DND-41 (cell line): ENCODE measurements around the gene PDPK1.

Source experiments
- ATAC-seq: fragments of 200-7000 bp; cut with Tn5 transposase; 3 replicates; pipeline ENCODE4 v1.9.1; 2021; ENCODE audit warnings: low read depth; ENCODE audit not compliant: insufficient read depth
- DNase-seq: peaks from one replicate; pipeline ENCODE4 v3.0.0-alpha.2; 2020
- H2AFZ ChIP-seq: 2 replicates; pipeline ENCODE4 v1.6.0; 2012; ENCODE audit warnings: low read depth, low read length
- H3K27ac ChIP-seq: 2 replicates; pipeline ENCODE4 v1.5.1; 2012; ENCODE audit warnings: low read length, inconsistent platforms
- H3K27me3 ChIP-seq: fragments of 200-600 bp; sonication (generic); 2 replicates; pipeline ENCODE4 v1.6.0; 2012; ENCODE audit warnings: low read length, mild to moderate bottlenecking, inconsistent platforms; ENCODE audit not compliant: insufficient read depth, poor library complexity
- H3K36me3 ChIP-seq: 2 replicates; pipeline ENCODE4 v1.5.1; 2012; ENCODE audit warnings: low read length, inconsistent platforms; ENCODE audit not compliant: insufficient read depth
- H3K4me1 ChIP-seq: 2 replicates; pipeline ENCODE4 v1.5.1; 2012; ENCODE audit warnings: mild to moderate bottlenecking, low read length; ENCODE audit not compliant: insufficient read depth
- H3K4me2 ChIP-seq: 2 replicates; pipeline ENCODE4 v1.6.0; 2012; ENCODE audit warnings: mild to moderate bottlenecking, moderate library complexity, low read length, inconsistent platforms; ENCODE audit not compliant: insufficient read depth
- H3K4me3 ChIP-seq, 2 experiments: fragments of 200-600 bp in 1 of 2; shearing (Covaris generic) in 1 of 2; 2 replicates each; pipeline ENCODE4 v1.5.1; 2012 to 2016; ENCODE audit warnings: inconsistent platforms in 2 of 2, low read length in 2 of 2, mild to moderate bottlenecking in 2 of 2, low read depth in 1 of 2, moderate library complexity in 1 of 2
- H3K79me2 ChIP-seq: 2 replicates; pipeline ENCODE4 v1.6.0; 2012; ENCODE audit warnings: low read length, inconsistent platforms; ENCODE audit not compliant: insufficient read depth
- H3K9ac ChIP-seq: 2 replicates; pipeline ENCODE4 v1.6.0; 2012; ENCODE audit warnings: low read depth, mild to moderate bottlenecking, inconsistent platforms, low read length, moderate library complexity
- H3K9me3 ChIP-seq: 2 replicates; pipeline ENCODE4 v1.5.1; 2012; ENCODE audit warnings: low read length, moderate library complexity, mild to moderate bottlenecking, inconsistent platforms; ENCODE audit not compliant: insufficient read depth, severe bottlenecking
- H4K20me1 ChIP-seq: 2 replicates; pipeline ENCODE4 v1.6.0; 2012; ENCODE audit warnings: low read length; ENCODE audit not compliant: insufficient read depth
- CTCF ChIP-seq: IDR thresholded peaks from 2 replicates; pipeline ENCODE4 v1.5.1; 2012; ENCODE audit warnings: borderline replicate concordance, low read length, moderate library complexity, mild to moderate bottlenecking; ENCODE audit not compliant: poor library complexity, severe bottlenecking; ENCODE audit errors: extremely low read depth
- EZH2 ChIP-seq: IDR thresholded peaks from 3 replicates; pipeline ENCODE4 v1.6.1; 2012; ENCODE audit warnings: borderline replicate concordance, low read depth, mild to moderate bottlenecking, moderate library complexity, low read length, inconsistent platforms; ENCODE audit not compliant: severe bottlenecking

Gene PDPK1

GRCh38 chr16:2492292-2492691 is 45.5 kb upstream of the PDPK1 start:
- no peaks in the 10 kb centered on the region for H3K27me3 ChIP-seq
- no peak overlapping the region for H2AFZ ChIP-seq
- no peak overlapping the region for H3K4me3 ChIP-seq
- H3K36me3 ChIP-seq = peaks cover 25% of the 10 kb centered on the region
- no peaks in the 10 kb centered on the region for H3K9me3 ChIP-seq
- H3K9ac ChIP-seq = no peak overlapping the region
- no peak overlapping the region for H3K4me2 ChIP-seq
- ATAC-seq (no peak), DNase-seq (no peak)
- H4K20me1 ChIP-seq = peaks cover 26% of the 10 kb centered on the region
- TF ChIP-seq EZH2 (no peak), CTCF (no peak)
- no peak overlapping the region for H3K27ac ChIP-seq
- H3K4me1 ChIP-seq = no peaks in the 10 kb centered on the region
- H3K79me2 ChIP-seq = peaks cover 33% of the 10 kb centered on the region

DNA sequence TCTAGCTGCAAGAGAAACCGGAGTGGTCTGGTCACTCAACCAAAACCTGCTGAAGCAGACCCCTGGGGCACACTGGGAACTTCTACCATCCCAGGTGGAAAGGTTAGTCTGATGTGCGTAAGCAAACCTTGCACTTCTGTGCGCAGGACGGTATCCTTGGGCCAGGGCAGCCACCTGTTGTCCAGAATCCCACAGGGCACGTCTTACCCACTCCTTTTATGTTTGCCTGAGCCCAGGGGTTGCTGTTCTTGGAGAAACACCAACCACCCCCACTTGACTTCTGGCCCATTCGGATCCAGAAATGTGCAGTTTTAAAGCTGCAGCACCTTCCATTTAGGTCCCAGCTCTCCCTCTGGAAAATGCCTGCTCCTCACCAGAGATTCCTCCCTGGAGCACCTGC is 44.2 kb upstream of the PDPK1 start:
- Histone ChIP-seq H3K36me3 (peaks cover 38% of the 10 kb centered on the region), H3K4me1 (no peaks in the 10 kb centered on the region), H3K4me3 (no peak overlapping the region), H3K9ac (no peak overlapping the region), H4K20me1 (peaks cover 21% of the 10 kb centered on the region), H3K27ac (no peak overlapping the region), H2AFZ (no peak overlapping the region), H3K79me2 (peaks cover 23% of the 10 kb centered on the region; the same call in 1 of the 2 replicates), H3K9me3 (no peaks in the 10 kb centered on the region), H3K27me3 (no peaks in the 10 kb centered on the region), H3K4me2 (no peak overlapping the region)
- TF ChIP-seq CTCF (no peak), EZH2 (no peak)
- no peak for DNase-seq
- ATAC-seq = no peak

DNA sequence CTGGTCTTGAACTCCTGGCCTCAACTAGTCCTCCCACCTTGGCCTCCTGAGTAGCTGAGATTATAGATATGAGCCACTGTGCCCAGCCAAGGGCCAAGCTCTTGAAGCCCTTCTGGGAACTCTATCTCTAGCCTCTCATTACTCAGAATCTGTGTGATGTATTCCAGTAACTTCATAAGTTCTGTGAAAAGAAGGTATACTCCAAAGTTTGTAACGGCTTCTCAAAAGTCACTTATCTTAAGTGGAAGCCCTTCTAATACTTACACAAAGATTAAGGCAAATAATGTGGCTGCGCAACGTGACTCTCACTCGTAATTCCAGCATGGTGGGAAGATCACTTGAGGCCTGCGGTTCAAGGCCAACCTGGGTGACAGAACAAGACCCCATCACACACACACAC is 43.2 kb upstream of the PDPK1 start:
- H3K36me3 ChIP-seq = peaks cover 46% of the 10 kb centered on the region
- H3K9ac ChIP-seq = no peak overlapping the region
- no peak for DNase-seq
- H2AFZ ChIP-seq = no peak overlapping the region
- no peak overlapping the region for H3K27ac ChIP-seq
- H3K27me3 ChIP-seq = no peaks in the 10 kb centered on the region
- H3K9me3 ChIP-seq = no peaks in the 10 kb centered on the region
- no peak overlapping the region for H3K4me2 ChIP-seq
- no peaks in the 10 kb centered on the region for H3K4me1 ChIP-seq
- peaks cover 26% of the 10 kb centered on the region for H4K20me1 ChIP-seq
- H3K4me3 ChIP-seq = no peak overlapping the region
- TF ChIP-seq CTCF (no peak), EZH2 (no peak)
- H3K79me2 ChIP-seq = peaks cover 20% of the 10 kb centered on the region; the same call in 1 of the 2 replicates
- no peak for ATAC-seq

DNA sequence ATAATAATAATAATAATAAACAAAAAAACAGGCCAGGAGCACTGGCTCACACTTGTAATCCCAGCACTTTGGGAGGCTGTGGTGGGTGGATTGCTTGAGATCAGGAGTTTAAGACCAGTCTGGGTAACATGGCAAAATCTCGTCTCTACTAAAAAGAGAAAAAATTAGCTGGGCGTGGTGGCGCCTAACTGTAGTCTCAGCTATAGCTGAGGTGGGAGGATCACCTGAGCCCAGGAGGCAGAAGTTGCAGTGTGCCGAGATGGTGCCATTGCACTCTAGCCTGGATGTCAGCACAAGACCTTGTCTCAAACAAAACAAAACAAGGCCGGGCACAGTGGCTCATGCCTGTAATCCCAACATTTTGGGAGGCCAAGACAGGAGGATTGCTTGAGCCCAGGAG is 42.8 kb upstream of the PDPK1 start:
- peaks cover 22% of the 10 kb centered on the region for H4K20me1 ChIP-seq
- H3K9ac ChIP-seq = no peak overlapping the region
- no peaks in the 10 kb centered on the region for H3K9me3 ChIP-seq
- ATAC-seq (no peak), DNase-seq (no peak)
- H3K4me1 ChIP-seq = no peaks in the 10 kb centered on the region
- peaks cover 15% of the 10 kb centered on the region; the same call in 1 of the 2 replicates for H3K79me2 ChIP-seq
- no peak overlapping the region for H3K4me3 ChIP-seq
- H3K27me3 ChIP-seq = no peaks in the 10 kb centered on the region
- no peak overlapping the region for H3K27ac ChIP-seq
- H3K4me2 ChIP-seq = no peak overlapping the region
- TF ChIP-seq CTCF (no peak), EZH2 (no peak)
- H2AFZ ChIP-seq = no peak overlapping the region
- peaks cover 47% of the 10 kb centered on the region for H3K36me3 ChIP-seq
